Pons (tissue), 1 donor: ENCODE data around the gene METTL2B.

Source experiments
- DNase-seq: peaks from one replicate; pipeline ENCODE4 v3.0.0-alpha.2; 2016; ENCODE audit warnings: low spot score

METTL2B gene

GRCh38 chr7:128476402-128477335 is at the start of gene METTL2B:
Gene METTL2B (plus strand): TSS chr7:128476748. CDS start chr7:128476766, 18 bp downstream.
- DNase-seq, result peak; percentile 86

- DNase-seq, result peak; percentile 74
Observed at GRCh38 chr7:128427289-128427891, 49.2 kb upstream of the METTL2B start.

GRCh38 chr7:128430207-128430606 is 46.3 kb upstream of the METTL2B start:
- DNase-seq, result no peak

GRCh38 chr7:128431221-128431620 is 45.3 kb upstream of the METTL2B start:
- no peak for DNase-seq

- DNase-seq, result no peak
Observed at GRCh38 chr7:128431754-128432153, 44.8 kb upstream of the METTL2B start.

GRCh38 chr7:128434413-128435326 is 41.9 kb upstream of the METTL2B start:
- DNase-seq, result no peak

- no peak for DNase-seq
Observed at GRCh38 chr7:128435327-128435686, 41.2 kb upstream of the METTL2B start.

- no peak for DNase-seq
Observed at GRCh38 chr7:128437426-128438332, 38.9 kb upstream of the METTL2B start.

- no peak for DNase-seq
Observed at GRCh38 chr7:128442356-128442755, 34.2 kb upstream of the METTL2B start.

GRCh38 chr7:128443831-128444600 is 32.5 kb upstream of the METTL2B start:
- DNase-seq, result no peak

GRCh38 chr7:128446306-128446705 is 30.2 kb upstream of the METTL2B start:
- no peak for DNase-seq

GRCh38 chr7:128447941-128448564 is 28.5 kb upstream of the METTL2B start:
- no peak for DNase-seq

GRCh38 chr7:128448751-128449302 is 27.7 kb upstream of the METTL2B start:
- DNase-seq, result no peak

- no peak for DNase-seq
Observed at GRCh38 chr7:128450409-128450808, 26.1 kb upstream of the METTL2B start.

- no peak for DNase-seq
Observed at GRCh38 chr7:128450913-128451312, 25.6 kb upstream of the METTL2B start.

GRCh38 chr7:128452552-128452951 is 24.0 kb upstream of the METTL2B start:
- no peak for DNase-seq

- no peak for DNase-seq
Observed at GRCh38 chr7:128453836-128454804, 22.4 kb upstream of the METTL2B start.

- DNase-seq, result no peak
Observed at GRCh38 chr7:128454808-128455542, 21.6 kb upstream of the METTL2B start.
